Measurements from ENCODE around the gene POU2AF2.

GRCh38 chr11:111303461-111303860, 57.9 kb downstream of the POU2AF2 start:
- TF ChIP-seq, protein P1, sequence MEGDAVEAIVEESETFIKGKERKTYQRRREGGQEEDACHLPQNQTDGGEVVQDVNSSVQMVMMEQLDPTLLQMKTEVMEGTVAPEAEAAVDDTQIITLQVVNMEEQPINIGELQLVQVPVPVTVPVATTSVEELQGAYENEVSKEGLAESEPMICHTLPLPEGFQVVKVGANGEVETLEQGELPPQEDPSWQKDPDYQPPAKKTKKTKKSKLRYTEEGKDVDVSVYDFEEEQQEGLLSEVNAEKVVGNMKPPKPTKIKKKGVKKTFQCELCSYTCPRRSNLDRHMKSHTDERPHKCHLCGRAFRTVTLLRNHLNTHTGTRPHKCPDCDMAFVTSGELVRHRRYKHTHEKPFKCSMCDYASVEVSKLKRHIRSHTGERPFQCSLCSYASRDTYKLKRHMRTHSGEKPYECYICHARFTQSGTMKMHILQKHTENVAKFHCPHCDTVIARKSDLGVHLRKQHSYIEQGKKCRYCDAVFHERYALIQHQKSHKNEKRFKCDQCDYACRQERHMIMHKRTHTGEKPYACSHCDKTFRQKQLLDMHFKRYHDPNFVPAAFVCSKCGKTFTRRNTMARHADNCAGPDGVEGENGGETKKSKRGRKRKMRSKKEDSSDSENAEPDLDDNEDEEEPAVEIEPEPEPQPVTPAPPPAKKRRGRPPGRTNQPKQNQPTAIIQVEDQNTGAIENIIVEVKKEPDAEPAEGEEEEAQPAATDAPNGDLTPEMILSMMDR (IDR thresholded peaks at IDR 0.05; ENCODE audit: low read length) = no peak
- TF ChIP-seq EZH2 (IDR thresholded peaks at IDR 0.05; ENCODE audit: borderline replicate concordance, low read length) = no peak

All from OCI-LY1 (cell line).